HG03378 (cell line): ENCODE results near the gene NXN.
"Not testable (repeated sequence)": the region's sequence is repeated elsewhere in the genome, so short reads cannot be mapped to it uniquely, and the experiment has no call there.

Experiments used
- ATAC-seq: cut with Tn5 transposase; IDR thresholded peaks from one replicate; pipeline ENCODE4 v1.9.1; 2021; ENCODE audit warnings: mild to moderate bottlenecking, moderate library complexity; ENCODE audit not compliant: unreplicated experiment

The NXN gene

DNA sequence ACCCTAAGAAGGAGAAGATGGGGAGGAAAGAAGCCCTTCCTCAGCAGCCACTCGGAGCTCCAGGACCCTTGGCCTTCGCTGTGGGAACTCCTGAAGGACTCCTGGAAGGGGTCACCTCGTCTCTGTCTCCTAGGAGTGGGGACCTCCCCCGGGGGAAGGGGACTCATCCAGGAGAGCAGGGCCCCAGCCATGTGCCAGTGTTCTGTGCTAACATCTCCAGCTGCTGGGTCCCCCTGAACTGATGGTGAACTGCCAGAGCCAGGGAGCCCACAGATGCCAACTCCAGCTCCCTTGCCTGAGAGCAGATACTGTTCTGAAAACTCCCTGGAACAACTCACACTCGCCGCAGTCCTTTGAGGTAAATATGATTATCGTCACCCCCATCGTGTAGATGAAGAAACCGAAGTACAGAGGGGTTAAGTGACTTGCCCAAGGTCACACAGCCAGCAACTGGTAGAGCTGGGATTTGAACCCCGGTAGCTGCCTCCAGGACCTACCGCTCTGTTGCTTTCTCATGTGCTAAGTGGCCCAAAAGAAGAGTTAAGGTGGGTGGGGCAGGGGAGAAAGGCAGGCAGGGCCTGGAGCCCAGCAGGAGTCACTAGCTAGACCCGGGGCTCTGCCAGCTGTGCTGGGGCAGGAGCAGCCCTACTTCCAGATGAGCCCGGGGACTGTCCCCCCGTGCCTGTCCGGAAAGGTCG is 27.9 kb upstream of the NXN start:
- ATAC-seq = no peak

DNA sequence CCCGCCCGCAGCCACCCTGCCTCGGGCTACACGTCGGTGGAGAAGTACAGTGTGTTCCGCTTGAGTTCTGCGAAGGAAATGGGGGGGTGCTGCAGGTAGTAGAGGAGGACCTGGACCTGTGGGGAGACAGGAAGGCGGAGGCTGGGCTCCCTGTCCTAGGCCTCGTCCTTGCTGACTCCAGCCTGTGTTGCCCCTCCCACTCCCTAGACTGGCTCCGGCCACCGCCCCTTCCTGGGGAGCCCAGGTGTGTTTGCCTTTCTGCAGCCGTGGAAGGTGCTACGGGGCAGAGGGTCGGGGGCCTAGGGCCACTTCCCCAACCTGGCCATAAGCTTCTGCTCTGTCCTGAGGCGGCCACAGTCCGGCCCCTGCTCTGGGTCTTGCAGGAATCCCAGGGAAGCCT is 26.5 kb upstream of the NXN start:
- ATAC-seq = no peak

DNA sequence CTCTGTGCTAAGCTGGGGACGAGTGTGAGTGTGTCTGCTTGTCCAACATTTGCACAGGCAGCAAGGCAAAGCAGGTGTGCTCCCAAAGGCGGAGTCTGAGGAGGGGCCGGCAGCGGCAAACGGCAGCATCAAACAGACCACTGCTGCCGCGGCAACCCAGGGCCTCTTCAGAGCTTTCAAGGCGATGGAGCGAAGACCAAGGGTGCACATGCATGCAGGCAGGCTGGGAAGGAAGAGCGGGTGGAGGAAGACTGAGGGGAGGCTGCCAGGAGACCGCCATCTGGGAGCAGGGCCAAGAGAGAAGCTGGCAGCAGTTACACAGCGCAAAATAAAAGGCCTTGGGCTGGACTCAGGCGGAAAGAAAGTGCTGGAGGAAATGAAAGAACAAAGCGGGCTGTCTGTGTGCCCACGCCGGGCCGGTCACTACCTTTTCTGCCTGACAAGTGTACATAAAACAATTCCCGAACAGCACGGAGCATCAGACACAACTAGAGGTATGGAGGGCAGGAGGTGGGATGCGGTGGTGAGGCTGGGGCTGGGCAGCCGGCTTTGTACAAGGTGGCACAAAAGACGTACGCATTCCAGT is 25.9 kb upstream of the NXN start:
- ATAC-seq = no peak

DNA sequence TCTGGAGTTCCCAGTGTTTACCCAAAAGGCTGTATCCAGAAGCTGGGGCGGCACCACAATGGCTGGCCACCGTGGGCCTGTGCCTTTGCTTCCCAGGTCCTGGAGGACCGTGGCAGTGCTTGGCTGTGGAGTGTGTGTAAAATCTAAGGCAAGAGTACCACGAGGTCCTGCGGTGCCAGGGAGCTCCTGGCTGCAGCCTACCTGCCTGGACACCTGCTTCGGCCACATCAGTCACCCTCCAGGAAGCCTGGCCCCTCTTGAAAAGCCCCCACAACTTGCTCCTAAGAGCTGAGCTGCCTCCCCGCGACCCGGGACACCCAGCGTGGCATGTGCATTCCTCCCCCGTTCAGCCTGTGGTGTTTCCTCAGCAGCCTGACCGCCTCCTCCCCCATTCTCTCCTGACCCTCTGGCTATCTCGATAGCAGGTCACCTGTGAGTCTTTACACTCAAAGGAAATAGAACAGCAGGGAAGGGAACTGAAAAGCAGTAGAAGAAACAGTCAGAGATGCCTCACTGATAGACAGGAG is 25.3 kb upstream of the NXN start:
- ATAC-seq = no peak

- no peak for ATAC-seq
These were observed 24.6 kb upstream of the NXN start for GRCh38 chr17:1003972-1004768.

- ATAC-seq = no peak
These were observed 24.0 kb upstream of the NXN start for GRCh38 chr17:1003633-1003971.

DNA sequence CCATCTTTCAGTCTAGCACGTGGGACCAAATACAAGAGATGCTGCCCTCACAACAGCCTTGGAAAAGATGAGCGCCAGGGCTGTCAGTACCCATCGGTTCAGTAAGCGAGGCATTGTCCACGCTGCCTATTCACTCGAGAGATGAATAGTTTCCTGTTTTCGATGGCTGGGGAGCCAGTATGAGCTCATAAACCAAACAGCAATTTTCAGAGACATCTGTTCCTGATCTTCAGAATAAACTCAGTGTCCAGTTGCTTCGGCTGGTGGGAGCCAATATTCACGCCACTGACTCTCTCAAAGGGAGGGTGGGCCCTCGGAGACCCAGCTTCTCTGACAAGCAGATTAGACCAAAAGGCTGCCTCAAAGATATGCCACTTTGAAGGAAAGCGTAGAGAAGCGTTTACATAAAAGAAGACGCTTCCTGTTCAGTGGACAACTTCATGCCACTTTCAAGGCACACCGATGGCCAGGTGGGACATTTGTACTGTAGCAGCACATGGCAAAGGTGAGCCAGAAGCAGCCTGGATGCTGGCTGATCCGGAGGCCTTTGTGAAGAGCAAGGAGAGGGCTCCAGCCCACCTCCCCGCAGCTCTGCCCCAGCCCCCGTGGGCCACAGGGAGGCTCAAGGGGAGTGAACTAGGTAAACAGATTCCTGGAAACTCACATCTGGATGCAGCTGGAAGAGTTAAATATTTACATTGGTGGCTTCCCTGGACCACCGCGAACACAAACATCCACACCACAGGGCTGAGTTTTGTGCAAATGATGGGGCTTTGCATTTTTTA is 23.4 kb upstream of the NXN start:
- ATAC-seq = no peak

GRCh38 chr17:1002412-1002753 is 22.8 kb upstream of the NXN start:
- no peak for ATAC-seq

DNA sequence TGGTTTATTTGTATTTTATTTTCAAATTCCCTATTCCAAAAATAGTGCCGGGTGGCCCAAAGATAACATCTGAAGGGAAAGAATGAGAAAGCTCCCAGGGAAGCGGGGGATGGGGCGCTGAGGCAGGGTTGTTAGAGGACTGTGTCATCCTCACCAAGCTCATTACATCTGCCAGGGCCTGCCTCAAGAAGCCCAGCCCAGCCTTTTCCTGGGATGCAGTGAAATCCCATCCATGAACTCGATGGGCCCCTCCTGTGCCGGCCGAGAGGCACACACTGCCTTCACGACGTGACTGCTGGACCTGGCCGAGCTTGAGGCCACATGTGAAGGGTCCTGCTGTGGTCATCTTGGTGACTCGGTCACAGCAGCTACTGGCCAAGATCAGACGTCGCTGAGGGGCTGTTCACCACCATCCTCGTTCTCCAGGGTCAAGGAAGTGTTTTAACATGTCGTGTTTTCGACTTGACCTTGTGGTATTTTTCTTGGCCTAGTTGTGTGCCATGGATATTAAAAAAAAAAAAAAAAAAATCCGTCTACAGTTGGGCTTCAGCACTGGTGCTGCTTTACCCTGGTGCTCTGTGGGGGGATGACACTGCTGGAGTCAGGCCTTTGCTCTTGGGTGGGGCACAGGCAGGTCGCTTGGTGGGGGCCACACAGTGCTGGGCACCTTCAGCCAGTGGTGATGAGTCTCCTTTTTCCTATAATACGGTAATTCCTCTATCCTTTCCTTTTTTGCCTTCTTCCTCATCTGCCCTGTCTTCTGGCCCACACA is 22.2 kb upstream of the NXN start:
- no peak for ATAC-seq

- ATAC-seq = no peak
These were observed 21.3 kb upstream of the NXN start for GRCh38 chr17:1000597-1001461.

- no peak for ATAC-seq
These were observed 18.5 kb upstream of the NXN start for GRCh38 chr17:998111-998510.

- peak; percentile 88 for ATAC-seq
These were observed 17.2 kb upstream of the NXN start, which contains the start of gene TIMM22 for GRCh38 chr17:996554-997344. TIMM22 (plus strand) TSS chr17:997129; CDS start chr17:997143, 14 bp downstream.

DNA sequence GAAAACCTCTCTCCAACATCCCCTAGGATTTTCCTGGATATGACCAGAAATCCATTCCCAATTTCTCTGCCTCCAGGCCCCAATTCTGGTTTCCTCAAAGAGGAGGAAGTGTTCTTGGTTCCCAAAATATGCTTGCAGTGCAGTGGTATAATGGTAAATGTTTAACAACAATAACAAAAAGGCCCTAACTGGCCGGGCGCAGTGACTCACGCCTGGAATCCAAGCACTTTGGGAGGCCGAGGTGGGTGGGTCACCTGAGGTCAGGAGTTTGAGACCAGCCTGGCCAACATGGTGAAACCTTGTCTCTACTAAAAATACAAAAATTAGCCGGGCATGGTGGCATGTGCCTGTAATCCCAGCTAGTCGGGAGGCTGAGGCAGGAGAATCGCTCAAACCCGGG is 15.7 kb upstream of the NXN start:
- ATAC-seq = not testable (repeated sequence)

GRCh38 chr17:992933-993332 is 13.4 kb upstream of the NXN start:
- no peak for ATAC-seq

DNA sequence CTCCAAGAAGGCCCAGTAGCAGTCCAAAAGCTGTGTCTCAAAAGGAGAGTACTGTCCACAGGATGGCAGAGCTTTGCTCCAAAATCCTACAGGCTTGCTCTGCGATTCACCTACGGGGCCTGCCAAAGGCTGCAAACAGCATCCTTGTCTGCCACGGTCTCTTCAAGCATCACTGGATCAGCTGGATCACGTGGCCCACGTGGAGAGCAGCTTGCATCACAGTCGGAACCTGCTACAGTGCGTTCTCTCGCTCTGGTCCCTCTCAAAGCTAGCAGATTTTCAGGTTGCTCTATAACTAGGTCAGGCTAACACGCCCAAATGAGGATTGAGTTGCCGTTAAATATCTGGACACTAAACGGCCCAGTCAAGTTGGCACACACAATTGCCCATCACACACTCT is 9.0 kb upstream of the NXN start:
- ATAC-seq = no peak

GRCh38 chr17:987931-988330 is 8.4 kb upstream of the NXN start:
- no peak for ATAC-seq

DNA sequence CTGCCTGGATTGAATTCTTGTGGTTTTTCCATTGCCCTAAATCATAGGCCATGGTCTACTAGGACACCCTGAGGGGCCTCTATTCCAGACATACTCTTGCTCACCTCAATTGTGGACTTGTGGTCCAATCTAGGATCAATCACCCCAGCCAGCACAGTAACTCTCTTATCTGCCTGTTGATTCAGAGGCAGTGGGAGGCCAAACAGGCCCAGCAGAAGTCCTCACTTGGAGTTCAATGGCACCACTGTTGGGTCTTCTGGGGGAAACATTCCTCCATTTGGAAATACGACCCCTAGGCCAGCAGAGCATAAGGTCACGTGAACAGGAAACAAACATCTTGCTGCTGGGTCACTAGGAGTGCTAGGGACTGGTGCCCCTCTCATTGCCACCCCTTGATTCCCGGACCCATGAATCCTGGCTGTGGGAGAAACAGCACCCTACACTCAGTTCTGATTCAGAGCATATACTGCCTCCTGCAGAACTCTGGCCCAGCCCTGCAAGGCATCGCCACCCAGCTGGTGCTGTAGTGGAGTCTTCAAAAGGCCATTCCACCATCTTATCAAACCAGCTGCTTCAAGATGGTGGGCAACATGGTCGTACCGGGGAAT is 6.8 kb upstream of the NXN start:
- ATAC-seq = no peak

DNA sequence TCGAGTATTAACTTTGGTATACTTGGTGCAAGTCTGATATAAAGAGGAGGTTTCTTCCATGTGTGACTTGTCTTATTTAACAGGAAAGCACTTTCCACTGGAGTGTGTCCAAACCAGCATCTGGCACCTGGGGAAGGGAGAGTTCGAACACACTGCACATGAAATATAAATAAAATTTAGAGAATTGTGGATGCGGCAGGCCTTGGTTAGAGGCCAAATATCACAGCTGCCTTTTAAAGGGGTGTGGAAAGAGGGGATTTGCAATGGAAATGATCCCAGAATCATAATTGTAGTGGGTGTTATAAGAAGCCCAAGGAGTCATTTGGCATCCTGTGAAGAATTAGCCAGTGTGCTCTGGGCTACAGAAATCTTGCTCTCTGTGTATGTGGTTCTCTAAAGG is 4.3 kb upstream of the NXN start:
- no peak for ATAC-seq
